GM18867 (cell line): Measurements from ENCODE around the gene YWHAQ.
"Not testable (repeated sequence)": the region's sequence is repeated elsewhere in the genome, so short reads cannot be mapped to it uniquely, and the experiment has no call there.

Source experiments
- ATAC-seq: cut with Tn5 transposase; IDR thresholded peaks from one replicate; pipeline ENCODE4 v1.9.1; 2021; ENCODE audit warnings: mild to moderate bottlenecking, moderate library complexity; ENCODE audit not compliant: unreplicated experiment

YWHAQ gene

DNA sequence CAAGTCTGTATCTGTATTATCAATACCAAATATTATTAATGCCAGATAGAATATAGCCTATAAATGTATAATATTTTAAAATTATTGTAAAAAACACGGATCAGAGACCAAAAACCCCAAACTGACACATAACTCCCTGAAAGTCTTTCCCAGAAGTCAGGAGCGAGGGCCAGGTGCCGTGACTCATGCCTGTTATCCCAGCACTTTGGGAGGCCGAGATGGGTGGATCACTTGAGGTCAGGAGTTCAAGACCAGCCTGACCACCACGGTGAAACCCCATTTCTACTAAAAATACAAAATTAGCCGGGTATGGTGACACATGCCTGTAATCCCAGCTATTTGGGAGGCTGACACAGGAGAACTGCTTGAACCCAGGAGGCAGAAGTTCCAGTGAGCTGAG, 35.5 kb downstream of the YWHAQ start:
- not testable (repeated sequence) for ATAC-seq

DNA sequence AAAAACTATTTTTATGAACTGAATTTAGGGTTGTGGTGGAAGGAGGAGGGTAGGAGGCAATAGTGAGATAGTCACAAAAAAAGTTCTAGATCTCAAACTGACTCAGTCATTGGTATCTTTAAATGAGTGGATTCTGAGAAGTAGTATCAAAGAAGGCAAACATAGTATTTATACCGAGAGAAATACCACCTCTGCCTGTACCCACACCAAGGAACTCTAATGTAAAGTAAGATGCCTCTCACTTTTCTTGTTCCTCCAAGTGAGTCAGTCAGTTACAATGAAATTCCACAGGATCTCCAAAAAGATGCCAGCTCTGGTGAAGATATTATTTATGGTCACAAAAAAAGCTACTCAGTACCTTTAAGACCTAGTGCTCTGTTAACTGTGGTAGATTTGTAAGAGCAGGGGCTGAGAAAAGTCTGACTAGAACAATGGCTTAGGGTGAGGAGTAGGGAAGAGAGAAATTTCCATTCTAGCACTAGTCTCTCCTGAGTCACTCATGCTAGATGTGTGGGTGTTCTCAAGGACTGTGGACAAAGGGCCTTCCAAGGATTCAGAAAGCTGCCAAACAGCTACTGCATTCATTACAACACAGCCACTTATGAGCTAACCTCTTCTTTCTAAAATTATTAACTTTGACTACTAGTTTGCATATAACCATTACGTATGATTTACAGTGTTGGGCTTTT, 36.3 kb downstream of the YWHAQ start:
- ATAC-seq = no peak

DNA sequence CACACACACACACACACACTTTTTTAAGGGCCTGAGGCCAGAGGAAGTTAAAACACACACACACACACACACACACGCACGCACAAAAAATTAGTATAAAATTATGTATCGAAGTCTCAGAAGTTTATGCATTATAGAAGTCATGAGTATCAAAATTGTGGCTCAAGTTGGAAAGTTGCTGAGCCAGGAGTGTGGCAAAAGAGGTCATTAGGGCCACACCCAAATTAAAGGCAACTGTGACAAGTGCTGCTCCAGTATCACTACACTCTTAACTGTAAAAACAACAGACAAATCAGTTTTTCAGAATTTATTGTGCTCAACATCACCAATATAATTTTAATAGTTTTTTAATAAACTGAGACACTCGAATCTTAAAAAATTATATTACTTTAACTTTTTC, 36.9 kb downstream of the YWHAQ start:
- ATAC-seq = no peak

DNA sequence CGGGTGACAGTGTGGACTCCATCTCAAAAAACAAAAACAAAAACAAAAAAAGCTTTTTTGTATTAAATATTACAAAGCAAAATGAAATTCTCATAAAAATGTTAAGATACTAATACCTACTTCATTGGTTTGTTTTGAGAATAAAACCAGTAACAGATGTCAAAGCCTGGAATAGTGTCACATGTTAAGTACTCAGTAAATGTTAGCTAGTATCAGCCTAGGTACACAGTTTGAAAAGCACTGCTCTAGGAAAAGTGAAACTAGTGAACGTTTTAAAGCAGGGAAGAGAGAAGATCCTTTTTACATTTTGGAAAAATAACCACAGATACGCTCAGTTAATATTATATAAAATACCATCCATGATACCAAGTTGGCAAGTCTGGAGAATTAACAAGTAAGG, 38.1 kb downstream of the YWHAQ start:
- ATAC-seq = no peak

DNA sequence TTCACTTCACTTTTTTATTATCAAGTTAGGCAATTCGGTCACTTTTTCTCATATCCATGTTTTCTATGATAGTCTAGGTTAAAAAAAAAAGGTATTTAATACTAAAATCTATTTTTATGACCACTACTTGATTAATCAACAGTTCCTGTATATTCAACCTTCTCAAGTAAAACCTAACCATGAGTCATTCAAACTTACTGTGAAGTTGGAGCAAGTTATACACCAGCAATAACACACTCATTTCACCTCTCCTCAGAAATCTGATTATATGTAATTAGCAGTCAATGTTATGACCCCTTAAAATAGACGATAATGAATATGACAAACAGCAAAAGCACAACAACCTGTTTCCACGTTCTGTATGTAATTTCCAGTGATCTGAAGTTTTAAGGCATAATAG, 40.2 kb downstream of the YWHAQ start:
- no peak for ATAC-seq

DNA sequence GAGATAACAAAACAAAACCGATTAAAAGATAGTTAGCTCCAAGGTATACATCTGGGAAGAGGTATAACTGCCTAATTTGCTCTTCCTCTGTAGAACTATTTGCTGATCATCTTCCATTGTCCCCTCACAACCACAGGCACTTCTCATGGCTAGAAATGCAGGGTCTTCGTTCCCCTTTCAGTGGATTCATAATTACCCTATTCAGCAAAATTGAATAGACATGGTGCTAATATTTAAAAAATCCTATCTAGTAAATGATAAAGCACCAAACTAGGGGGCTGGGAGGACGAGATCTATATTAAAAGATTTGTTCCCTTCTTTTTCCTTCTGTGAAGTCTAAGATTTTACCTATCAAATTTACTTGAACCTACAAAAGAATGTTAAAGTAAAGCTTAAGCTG, 44.3 kb downstream of the YWHAQ start:
- ATAC-seq = no peak

DNA sequence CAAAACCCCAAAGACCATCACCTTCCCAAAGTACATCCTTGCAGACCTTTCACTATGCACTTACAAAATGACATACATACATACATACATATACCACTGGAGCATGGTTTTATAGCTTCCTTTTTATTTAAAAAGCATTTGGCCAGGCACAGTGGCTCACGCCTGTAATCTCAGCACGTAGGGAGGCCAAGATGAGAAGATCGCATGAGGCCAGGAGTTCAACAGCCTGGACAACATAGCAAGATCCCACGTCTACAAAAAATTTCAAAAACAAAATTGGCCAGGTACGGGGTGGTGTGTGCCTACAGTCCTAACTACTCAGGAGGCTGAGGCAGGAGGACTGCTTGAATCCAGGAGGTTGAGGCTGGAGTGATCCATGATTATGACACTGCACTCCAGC, 45.3 kb downstream of the YWHAQ start:
- ATAC-seq = no peak

GRCh38 chr2:9584902-9585301, 45.9 kb downstream of the YWHAQ start:
- ATAC-seq = not testable (repeated sequence)

DNA sequence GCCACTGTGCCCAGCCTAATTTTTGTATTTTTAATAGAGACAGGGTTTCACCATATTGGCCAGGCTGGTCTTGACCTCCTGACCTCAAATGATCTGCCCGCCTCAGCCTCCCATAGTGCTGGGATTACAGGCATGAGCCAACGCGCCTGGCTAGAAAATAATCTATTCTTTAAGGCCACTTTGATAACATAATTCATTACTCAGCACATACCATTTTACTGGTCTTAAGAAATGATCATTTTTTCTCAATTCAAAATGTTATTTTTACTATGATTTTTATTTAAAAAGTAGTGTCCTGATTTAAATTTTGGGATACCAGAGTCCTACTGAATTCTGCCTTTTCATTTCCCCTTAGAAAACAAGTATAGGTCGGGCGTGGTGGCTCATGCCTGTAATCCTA, 48.2 kb downstream of the YWHAQ start:
- no peak for ATAC-seq

DNA sequence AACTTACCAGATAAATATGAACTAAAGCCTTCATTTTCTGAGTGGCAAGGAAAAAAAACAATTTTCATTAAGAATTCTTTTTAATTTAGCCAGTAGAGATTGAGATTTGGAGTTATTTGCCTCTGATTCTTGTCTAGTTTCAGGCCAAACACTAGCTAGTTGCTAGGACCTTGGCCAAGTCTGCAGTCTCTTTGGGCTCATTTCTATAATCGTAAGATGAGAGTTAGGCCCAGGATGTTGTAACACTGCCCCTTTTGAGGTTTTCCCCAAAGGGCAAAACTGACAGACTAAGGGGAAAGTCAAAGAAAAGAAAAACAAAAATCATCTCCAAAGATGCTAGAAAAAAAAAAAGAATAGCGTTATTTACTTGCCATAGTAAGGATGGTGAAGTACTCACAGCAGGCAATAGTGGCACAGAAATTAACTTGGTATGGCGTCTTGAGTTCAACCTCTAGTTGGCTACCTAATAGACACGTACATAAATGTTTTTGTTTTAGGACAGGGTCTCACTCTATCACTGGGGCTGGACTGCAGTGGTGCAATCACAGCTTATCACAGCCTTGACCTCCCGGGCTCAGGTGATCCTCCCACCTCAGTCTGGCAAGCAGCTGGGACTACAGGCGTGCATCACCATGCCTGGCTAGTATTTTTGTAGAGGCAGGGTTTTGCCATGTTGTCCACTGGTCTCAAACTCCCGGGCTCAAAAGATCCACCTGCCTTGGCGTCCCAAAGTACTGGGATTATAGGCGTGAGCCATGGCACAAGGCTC, 52.1 kb downstream of the YWHAQ start:
- ATAC-seq = no peak

- no peak for ATAC-seq
Observed at GRCh38 chr2:9574331-9574730, 56.5 kb downstream of the YWHAQ start.

- ATAC-seq = no peak
Observed at GRCh38 chr2:9573840-9574239, 57.0 kb downstream of the YWHAQ start.

- no peak for ATAC-seq
Observed at GRCh38 chr2:9573013-9573720, 57.6 kb downstream of the YWHAQ start.

- ATAC-seq = no peak
Observed at GRCh38 chr2:9570182-9571060, 60.4 kb downstream of the YWHAQ start.

DNA sequence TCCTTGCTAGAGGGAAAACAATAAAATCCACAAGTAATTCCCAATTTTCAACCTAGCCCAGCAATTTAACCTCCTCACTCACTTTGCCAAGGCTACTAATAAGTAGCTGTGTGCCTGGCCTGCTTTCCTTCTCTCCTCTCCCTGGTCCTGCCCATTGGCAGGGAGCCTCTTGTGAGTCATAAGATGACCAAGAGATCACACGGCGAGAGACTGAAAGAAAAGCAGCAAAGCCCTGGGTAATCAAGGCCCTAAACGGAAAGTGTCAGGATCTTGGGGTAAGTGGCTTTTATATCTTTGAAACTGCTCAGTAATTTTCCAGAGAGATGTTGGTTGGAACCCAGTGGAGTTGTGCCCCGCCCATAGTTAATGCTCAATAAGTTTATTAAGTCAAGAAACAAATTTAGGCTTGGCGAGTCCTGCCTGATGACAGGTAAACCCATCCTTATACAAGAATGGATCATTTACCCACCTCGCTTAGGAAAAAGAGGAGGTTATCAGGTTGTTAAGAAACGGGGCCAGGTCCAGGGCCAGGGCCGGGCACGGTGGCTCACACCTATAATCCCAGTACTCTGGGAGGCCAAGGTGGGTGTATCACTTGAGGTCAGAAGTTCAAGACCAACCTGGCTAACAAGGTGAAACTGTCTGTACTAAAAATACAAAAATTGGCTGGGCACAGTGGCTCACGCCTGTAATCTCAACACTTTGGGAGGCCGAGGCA, 65.2 kb downstream of the YWHAQ start:
- ATAC-seq = no peak

DNA sequence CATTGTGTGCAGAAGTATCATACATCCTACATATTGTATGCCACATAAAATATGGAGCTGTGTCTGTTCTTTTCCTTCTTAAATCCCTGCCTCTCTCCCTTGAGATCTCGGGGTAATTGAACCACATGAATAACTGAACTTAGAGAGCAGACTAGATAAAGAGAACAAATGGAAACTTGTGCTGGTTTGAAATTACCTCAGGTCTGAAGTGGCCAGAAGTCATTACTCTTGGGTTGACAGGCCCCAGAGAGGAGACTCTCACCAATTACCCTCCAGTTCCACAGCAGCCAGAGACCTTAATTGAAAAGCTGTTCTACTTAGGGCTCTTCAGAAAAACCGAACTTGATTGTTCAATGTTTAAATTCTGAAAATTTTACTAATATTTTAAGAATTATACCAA, 70.2 kb downstream of the YWHAQ start:
- ATAC-seq = no peak

DNA sequence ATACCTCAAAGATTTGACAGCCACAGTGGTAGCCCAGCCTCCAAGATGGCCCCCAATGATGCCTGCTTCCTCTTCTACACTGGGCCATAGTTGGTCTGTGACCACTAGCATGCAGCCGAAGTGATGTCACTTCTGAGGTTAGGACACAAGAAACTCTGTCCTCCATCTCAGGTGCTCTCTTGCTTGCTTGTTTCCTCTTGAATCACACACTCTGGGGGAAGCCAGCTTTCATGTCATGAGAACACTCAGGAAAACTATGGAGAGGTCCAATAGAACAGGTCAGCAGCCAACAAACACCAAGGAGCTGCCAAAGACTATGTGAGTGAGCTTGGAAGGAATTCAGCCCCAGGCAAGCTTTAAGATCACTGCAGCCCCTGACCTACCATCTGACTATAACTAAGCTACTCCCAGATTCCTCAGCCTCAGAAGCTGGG, 71.8 kb downstream of the YWHAQ start:
- ATAC-seq = no peak

DNA sequence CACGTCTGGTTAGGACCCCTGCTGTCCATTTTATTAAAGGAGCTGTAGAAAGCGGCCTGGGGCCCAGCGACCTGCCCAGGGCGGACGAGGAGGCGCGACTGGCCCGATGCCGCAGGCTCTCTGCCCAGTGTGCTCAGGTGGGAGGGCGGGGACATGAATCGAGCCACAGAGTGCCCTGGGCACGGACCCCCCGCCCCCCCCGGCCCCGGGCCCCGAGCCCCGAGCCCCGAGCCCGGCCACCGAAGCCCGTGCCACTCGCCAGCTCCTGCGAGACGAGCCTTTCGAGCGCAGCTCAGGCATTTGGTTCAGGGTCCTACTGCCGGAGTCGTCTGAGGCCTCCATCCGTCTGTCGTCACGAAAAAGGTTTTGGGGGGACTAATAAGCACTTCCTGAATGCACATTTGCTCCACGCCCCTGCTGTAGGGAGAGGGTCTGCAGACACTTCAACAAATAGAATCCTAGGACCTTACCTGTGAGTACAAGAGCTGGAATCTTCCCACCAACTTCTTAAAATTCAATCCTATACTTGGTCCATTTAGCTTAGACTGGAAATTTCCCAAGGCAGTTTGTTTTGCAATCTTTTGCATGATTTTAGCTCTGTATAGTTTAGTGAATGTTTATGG, 74.6 kb downstream of the YWHAQ start:
- peak; percentile 27 for ATAC-seq

- ATAC-seq = peak; percentile 88
Observed at GRCh38 chr2:9555297-9556120, 75.3 kb downstream of the YWHAQ start, which contains the start of gene ADAM17. ADAM17 (minus strand) TSS chr2:9555830; CDS start chr2:9555605, 225 bp downstream.
